ENCODE results near the gene LENEP. TPM values are rescaled to one million over a fixed set of nuclear protein-coding genes. Genes with fewer than 3 reads are reported as not detected.
"Not testable (repeated sequence)": the region's sequence is repeated elsewhere in the genome, so short reads cannot be mapped to it uniquely, and the experiment has no call there.

LENEP gene
- total and polyA plus RNA-seq, 2 of the 8 experiments (the other 6 are each of a cell fraction or from before 2014, with no cell fraction given) = 1.3 TPM; not detected in 1

DNA sequence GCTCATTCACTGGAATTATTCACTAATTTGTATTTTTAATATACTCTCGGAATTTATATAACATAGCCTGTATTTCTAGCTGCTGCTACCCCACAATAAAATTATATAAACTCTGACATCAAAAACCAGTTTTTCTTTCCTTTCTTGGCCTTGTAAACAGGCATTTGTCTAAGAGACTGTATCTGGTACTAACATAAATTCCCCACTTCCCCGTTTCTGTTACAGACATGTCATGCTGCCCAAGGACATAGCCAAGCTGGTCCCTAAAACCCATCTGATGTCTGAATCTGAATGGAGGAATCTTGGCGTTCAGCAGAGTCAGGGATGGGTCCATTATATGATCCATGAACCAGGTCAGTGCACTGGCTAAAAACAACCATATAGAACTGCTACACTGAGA lies 15.6 kb upstream of the LENEP start:
- not testable (repeated sequence) for H4K20me1 ChIP-seq (replicated peaks in 1 of 2; ENCODE audit: control insufficient read depth in 1 of 2, insufficient read depth in 2 of 2, low read length in 2 of 2); H2BK12ac ChIP-seq (ENCODE audit: low read depth, low read length); H3K9ac ChIP-seq (replicated peaks in 1 of 4; ENCODE audit: extremely low read depth in 1 of 4, low read depth in 3 of 4, low read length in 3 of 4); H2BK120ac ChIP-seq (replicated peaks; ENCODE audit: low read depth, low read length); H3K56ac ChIP-seq (replicated peaks; ENCODE audit: insufficient read length, low read depth, low read length); H3K27me3 ChIP-seq (replicated peaks in 1 of 4; ENCODE audit: control insufficient read depth in 3 of 4, extremely low read depth in 1 of 4, insufficient read depth in 3 of 4, low read length in 3 of 4); H4K91ac ChIP-seq (replicated peaks; ENCODE audit: insufficient read length, low read length); H3K4ac ChIP-seq (replicated peaks; ENCODE audit: insufficient read length, low read depth, low read length); FAIRE-seq; H3K9me3 ChIP-seq (ENCODE audit: insufficient read depth in 2 of 2, low read depth in 1 of 2, low read length in 1 of 2); DNase-seq (ENCODE audit: low read depth in 1 of 2, low spot score in 2 of 2); H3K27ac ChIP-seq (ENCODE audit: low read depth, low read length); H3K79me1 ChIP-seq (ENCODE audit: low read depth, low read length); H3K4me3 ChIP-seq (ENCODE audit: extremely low read depth in 1 of 4, insufficient read depth in 2 of 4, low read depth in 3 of 4, low read length in 4 of 4); H2AFZ ChIP-seq (ENCODE audit: low read length); H3K4me2 ChIP-seq (ENCODE audit: insufficient read depth in 1 of 2, low read depth in 2 of 2, low read length in 2 of 2); H3K23ac ChIP-seq (ENCODE audit: insufficient read length); H4K8ac ChIP-seq (ENCODE audit: extremely low read depth, insufficient read depth, low read length); H2AK5ac ChIP-seq (ENCODE audit: low read depth, low read length); H2BK20ac ChIP-seq (ENCODE audit: low read length); H2BK5ac ChIP-seq (ENCODE audit: low read depth, low read length); H3K14ac ChIP-seq (ENCODE audit: insufficient read length); H4K5ac ChIP-seq (ENCODE audit: insufficient read length, low read depth, low read length); H3K18ac ChIP-seq (ENCODE audit: extremely low read depth, low read length); H2BK15ac ChIP-seq (ENCODE audit: low read length)
- WGBS, 2 experiments (ENCODE audit: extremely low coverage in 1 of 2, insufficient coverage in 1 of 2, insufficient read length in 1 of 2, insufficient replicate concordance in 2 of 2, low coverage in 1 of 2, low lambda C conversion rate in 2 of 2, missing lambda C conversion rate in 1 of 2) = 92% methylated on average over 3 of the region's 3 CpGs; no CpG with 5 or more reads in 1 of the 2 experiments
- Histone ChIP-seq H3K36me3 (ENCODE audit: control insufficient read depth in 2 of 4, insufficient read depth in 4 of 4, low read length in 3 of 4) (peaks cover 9 to 30% (median 17%) of the 10 kb centered on the region in 4 experiments), H3K4me1 (replicated peaks in 1 of 4; ENCODE audit: control insufficient read depth in 3 of 4, insufficient read depth in 4 of 4, low read length in 3 of 4) (peaks cover 0 to 12% (median 5%) of the 10 kb centered on the region in 4 experiments; a peak in 4 of 7 replicates), H3K23me2 (ENCODE audit: low read depth, low read length) (peaks cover 12% of the 10 kb centered on the region), H3K79me2 (ENCODE audit: control insufficient read depth in 1 of 2, insufficient read depth in 2 of 2, low read length in 2 of 2) (peaks cover 19 to 54% of the 10 kb centered on the region in 2 experiments)
- ChIA-PET POLR2A (ENCODE audit: partially characterized antibody) (interaction anchor here (22.4 to 42.8 kb wide), 2 partner anchors 17 to 19 kb away, joined by 662 to 702 read pairs; partner anchors contain the start of genes LENEP, PBXIP1, PYGO2 and ZBTB7B), CTCF (ENCODE audit: partially characterized antibody) (interaction anchor here (20.6 kb wide), 1 partner anchor 19 kb away, joined by 334 read pairs; the partner anchor contains the start of gene LENEP)
